Caco-2 (cell line): ENCODE results near the gene ZPR1. TPM values are rescaled to one million over a fixed set of nuclear protein-coding genes. Genes with fewer than 3 reads are reported as not detected.

Experiments
- BruUV-seq: library from RNA; stranded (reverse); fragments of 400-500 nt; replicated peaks from 2 replicates; lab custom pipeline; 2021; lab: Mats Ljungman, UMichigan
- CTCF ChIA-PET: fragments of 300-600 bp; sonication (Branson Sonifier 250); formaldehyde crosslinking; loops from one replicate; lab custom pipeline; 2022; ENCODE audit warnings: antibody characterized with exemption; lab: Charles Lee
- POLR2A ChIA-PET: fragments of 300-600 bp; sonication (Branson Sonifier 250); formaldehyde crosslinking; loops from one replicate; lab custom pipeline; 2022; ENCODE audit warnings: antibody characterized with exemption; lab: Charles Lee
- DNase-seq, 2 experiments: peaks; one replicate each; pipeline versions ENCODE4 v3.0.0 to v3.0.0-alpha.2; 2020 to 2022
- H3K27me3 ChIP-seq: replicated peaks from 2 replicates; pipeline ENCODE4 v1.6.0; 2011; ENCODE audit warnings: low read length; ENCODE audit not compliant: control insufficient read depth, insufficient read depth
- H3K36me3 ChIP-seq: 2 replicates; pipeline ENCODE4 v1.5.1; 2011; ENCODE audit warnings: low read length; ENCODE audit not compliant: control insufficient read depth, insufficient read depth
- H3K4me1 ChIP-seq: fragments of 250-450 bp; sonication (Bioruptor Pico); 2 replicates; pipeline ENCODE4 v1.5.1; 2020; ENCODE audit warnings: mild to moderate bottlenecking
- H3K4me3 ChIP-seq: 2 replicates; pipeline ENCODE4 v1.5.1; 2011; ENCODE audit warnings: low read depth, mild to moderate bottlenecking, control low read depth, low read length
- H3K9me3 ChIP-seq: fragments of 250-450 bp; sonication (Bioruptor Pico); 2 replicates; pipeline ENCODE4 v1.5.1; 2020; ENCODE audit warnings: mild to moderate bottlenecking, moderate library complexity
- H3K27ac Mint-ChIP-seq: one replicate; pipeline ENCODE4 v1.8.0; 2022; ENCODE audit warnings: mixed read lengths; ENCODE audit not compliant: unreplicated experiment
- H3K27me3 Mint-ChIP-seq: one replicate; pipeline ENCODE4 v1.8.0; 2022; ENCODE audit warnings: mixed read lengths; ENCODE audit not compliant: insufficient read depth, unreplicated experiment
- H3K36me3 Mint-ChIP-seq: one replicate; pipeline ENCODE4 v1.8.0; 2022; ENCODE audit warnings: mild to moderate bottlenecking, mixed read lengths; ENCODE audit not compliant: insufficient read depth, unreplicated experiment
- H3K4me1 Mint-ChIP-seq: one replicate; pipeline ENCODE4 v1.8.0; 2022; ENCODE audit warnings: low read depth, mixed read lengths; ENCODE audit not compliant: unreplicated experiment
- H3K4me3 Mint-ChIP-seq: one replicate; pipeline ENCODE4 v1.8.0; 2022; ENCODE audit warnings: mild to moderate bottlenecking, moderate library complexity, mixed read lengths; ENCODE audit not compliant: unreplicated experiment
- H3K9me3 Mint-ChIP-seq: one replicate; pipeline ENCODE4 v1.8.0; 2022; ENCODE audit warnings: mixed read lengths; ENCODE audit not compliant: unreplicated experiment
- intact Hi-C: fragments of 100-400 bp; cut with micrococcal nuclease; formaldehyde crosslinking; loops from one replicate; pipeline ENCODE4 v1.10.0; 2022; ENCODE audit not compliant: unreplicated experiment
- total RNA-seq: library from RNA; stranded (reverse); gene quantifications from 2 replicates; pipeline ENCODE4 v1.2.3, GENCODE V29; 2022
- TF ChIP-seq, protein P1 (sequence below), 2 experiments: fragments of 200-600 bp in 1 of 2; IDR thresholded peaks; 1 replicate in 1 of 2; 2 replicates in 1 of 2; pipeline versions ENCODE4 v1.5.1 to v1.8.0; 2011 to 2022; ENCODE audit warnings: antibody characterized with exemption in 1 of 2, control low read depth in 1 of 2, inconsistent platforms in 1 of 2, low read depth in 1 of 2, low read length in 1 of 2, mild to moderate bottlenecking in 1 of 2, moderate library complexity in 1 of 2; ENCODE audit not compliant: insufficient read depth in 1 of 2, severe bottlenecking in 1 of 2, unreplicated experiment in 1 of 2

The ZPR1 gene
- total RNA-seq, 1 experiment from 2014 or later = 194 TPM

DNA sequence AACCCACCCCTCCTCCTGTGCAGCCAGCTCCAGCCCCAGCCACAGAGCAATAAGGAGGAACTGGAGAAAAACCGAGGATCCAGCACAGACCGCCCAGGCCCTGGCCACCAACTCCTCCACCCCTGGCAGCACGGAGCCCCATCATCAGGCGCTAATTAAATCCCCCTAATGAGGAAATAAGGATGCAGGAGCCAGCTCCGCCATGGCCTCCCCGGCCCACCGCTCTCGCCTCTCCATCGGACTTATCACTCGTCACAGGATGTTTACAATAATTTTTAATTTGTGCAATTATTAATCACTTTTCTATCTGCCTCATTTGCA is 57.6 kb downstream of the ZPR1 start:
- no peak overlapping the region for H3K4me3 ChIP-seq
- no peaks in the 10 kb centered on the region for H3K9me3 ChIP-seq
- no peak overlapping the region for H3K4me3 Mint-ChIP-seq
- peaks cover 9% of the 10 kb centered on the region for H3K4me1 ChIP-seq
- DNase-seq = peak in 1 of 2 experiments; percentile 31
- ChIA-PET CTCF (interaction anchor here (1.1 kb wide), 1 partner anchor 370 kb away, joined by 3 read pairs; no protein-coding TSS in a partner anchor), POLR2A (no interaction called here)
- H3K27me3 ChIP-seq = no peaks in the 10 kb centered on the region
- H3K4me1 Mint-ChIP-seq = peaks cover 15% of the 10 kb centered on the region
- H3K27ac Mint-ChIP-seq = no peak overlapping the region
- TF ChIP-seq, protein P1, sequence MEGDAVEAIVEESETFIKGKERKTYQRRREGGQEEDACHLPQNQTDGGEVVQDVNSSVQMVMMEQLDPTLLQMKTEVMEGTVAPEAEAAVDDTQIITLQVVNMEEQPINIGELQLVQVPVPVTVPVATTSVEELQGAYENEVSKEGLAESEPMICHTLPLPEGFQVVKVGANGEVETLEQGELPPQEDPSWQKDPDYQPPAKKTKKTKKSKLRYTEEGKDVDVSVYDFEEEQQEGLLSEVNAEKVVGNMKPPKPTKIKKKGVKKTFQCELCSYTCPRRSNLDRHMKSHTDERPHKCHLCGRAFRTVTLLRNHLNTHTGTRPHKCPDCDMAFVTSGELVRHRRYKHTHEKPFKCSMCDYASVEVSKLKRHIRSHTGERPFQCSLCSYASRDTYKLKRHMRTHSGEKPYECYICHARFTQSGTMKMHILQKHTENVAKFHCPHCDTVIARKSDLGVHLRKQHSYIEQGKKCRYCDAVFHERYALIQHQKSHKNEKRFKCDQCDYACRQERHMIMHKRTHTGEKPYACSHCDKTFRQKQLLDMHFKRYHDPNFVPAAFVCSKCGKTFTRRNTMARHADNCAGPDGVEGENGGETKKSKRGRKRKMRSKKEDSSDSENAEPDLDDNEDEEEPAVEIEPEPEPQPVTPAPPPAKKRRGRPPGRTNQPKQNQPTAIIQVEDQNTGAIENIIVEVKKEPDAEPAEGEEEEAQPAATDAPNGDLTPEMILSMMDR (IDR thresholded peaks at IDR 0.05; ENCODE audit: insufficient read depth in 1 of 2, low read depth in 1 of 2, low read length in 1 of 2, severe bottlenecking in 1 of 2, unreplicated experiment in 1 of 2) = no peak
- H3K27me3 Mint-ChIP-seq = peaks cover 9% of the 10 kb centered on the region
- no peaks in the 10 kb centered on the region for H3K36me3 Mint-ChIP-seq
- H3K36me3 ChIP-seq = no peaks in the 10 kb centered on the region
- H3K9me3 Mint-ChIP-seq = no peaks in the 10 kb centered on the region
- BruUV-seq = no TSS peak
- intact Hi-C loops = loop anchor here (5.0 kb wide), 1 partner anchor 107 kb away; the partner anchor contains the start of gene APOA1

DNA sequence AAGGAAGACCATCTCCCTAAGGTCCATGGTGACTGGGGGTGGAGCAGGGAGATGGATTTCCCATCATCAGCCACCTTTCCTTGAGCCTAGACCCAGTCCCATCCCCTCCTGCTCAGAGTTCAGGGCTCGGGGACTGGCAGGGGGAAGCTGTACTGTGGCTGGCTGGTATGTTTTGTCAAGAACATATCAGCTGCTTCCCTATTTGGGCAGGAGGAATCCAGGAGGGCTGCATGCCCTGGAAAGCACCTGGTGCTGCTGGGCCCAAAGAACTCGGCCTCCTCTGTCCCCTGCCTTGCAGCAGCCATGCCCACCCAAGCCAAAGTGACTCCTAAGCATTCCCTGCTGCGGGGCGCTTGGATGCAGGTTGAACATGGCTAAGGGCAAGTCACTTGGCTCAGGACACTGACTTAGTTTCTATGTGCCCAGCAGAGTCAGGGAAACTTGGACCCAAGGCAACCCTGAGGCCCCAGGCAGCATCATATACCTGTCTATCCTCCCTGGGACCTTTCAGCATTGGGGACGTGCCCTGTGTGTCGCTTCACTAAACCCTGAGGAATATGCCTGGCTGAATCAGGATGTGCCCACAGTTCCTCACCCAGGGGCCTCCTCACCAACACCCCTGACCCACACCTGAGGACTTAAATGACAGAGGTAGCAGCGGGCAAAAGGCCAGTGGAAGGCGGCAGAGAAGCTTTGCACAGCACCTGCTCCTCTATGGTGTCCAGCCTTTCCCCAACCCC is 58.2 kb downstream of the ZPR1 start:
- Mint-ChIP-seq H3K4me1 (peaks cover 15% of the 10 kb centered on the region), H3K27me3 (peaks cover 9% of the 10 kb centered on the region)

DNA sequence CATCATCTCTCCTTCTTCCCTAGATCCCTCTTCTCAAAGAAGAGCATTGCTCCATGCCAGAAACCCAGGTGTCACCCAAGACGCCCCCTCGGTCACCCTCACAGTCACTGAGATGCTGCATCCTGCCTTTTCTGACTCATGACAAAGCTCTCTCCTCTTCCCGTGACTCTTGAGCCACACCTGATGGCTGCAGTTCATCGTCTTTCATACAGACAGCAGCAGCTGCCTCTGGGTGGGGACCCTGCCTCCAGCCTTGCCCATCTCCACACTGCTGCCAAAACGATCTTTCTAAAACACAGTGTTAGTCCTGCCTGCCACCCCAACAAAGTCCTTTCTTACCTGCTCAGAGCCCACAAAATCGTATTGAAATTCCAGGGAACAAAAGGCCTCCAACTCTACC is 59.8 kb downstream of the ZPR1 start:
- CTCF ChIA-PET = no interaction called here

More for the DNA sequence above, 58.2 kb downstream of the ZPR1 start:
- no TSS peak for BruUV-seq
- Mint-ChIP-seq H3K36me3 (no peaks in the 10 kb centered on the region), H3K9me3 (no peaks in the 10 kb centered on the region), H3K4me3 (no peak overlapping the region), H3K27ac (no peak overlapping the region)
- Histone ChIP-seq H3K4me3 (no peak overlapping the region), H3K9me3 (no peaks in the 10 kb centered on the region), H3K27me3 (no peaks in the 10 kb centered on the region), H3K4me1 (peaks cover 9% of the 10 kb centered on the region), H3K36me3 (no peaks in the 10 kb centered on the region)
- POLR2A ChIA-PET = no interaction called here
- CTCF ChIA-PET = interaction anchor here (0.6 to 1.5 kb wide), 3 partner anchors 13 to 370 kb away, joined by 3 to 4 read pairs (median 3); no protein-coding TSS in a partner anchor
- intact Hi-C loops = loop anchor here (5.0 kb wide), 1 partner anchor 108 kb away; the partner anchor contains the start of gene APOA1
- TF ChIP-seq, protein P1 (IDR thresholded peaks at IDR 0.05; ENCODE audit: insufficient read depth in 1 of 2, low read depth in 1 of 2, low read length in 1 of 2, severe bottlenecking in 1 of 2, unreplicated experiment in 1 of 2) = no peak
- DNase-seq = peak in 1 of 2 experiments; percentile 30

More for the DNA sequence above, 59.8 kb downstream of the ZPR1 start:
- Histone ChIP-seq H3K9me3 (no peaks in the 10 kb centered on the region), H3K4me1 (no peaks in the 10 kb centered on the region), H3K36me3 (no peaks in the 10 kb centered on the region), H3K4me3 (no peak overlapping the region), H3K27me3 (no peaks in the 10 kb centered on the region)
- POLR2A ChIA-PET = no interaction called here
- no peak for DNase-seq
- no peak overlapping the region for H3K27ac Mint-ChIP-seq
- peaks cover 9% of the 10 kb centered on the region for H3K4me1 Mint-ChIP-seq
- no peaks in the 10 kb centered on the region for H3K9me3 Mint-ChIP-seq
- BruUV-seq = no TSS peak
- TF ChIP-seq, protein P1 (IDR thresholded peaks at IDR 0.05; ENCODE audit: insufficient read depth in 1 of 2, low read depth in 1 of 2, low read length in 1 of 2, severe bottlenecking in 1 of 2, unreplicated experiment in 1 of 2) = no peak
- intact Hi-C loops = no loop called here
- no peak overlapping the region for H3K4me3 Mint-ChIP-seq
- peaks cover 9% of the 10 kb centered on the region for H3K27me3 Mint-ChIP-seq
- no peaks in the 10 kb centered on the region for H3K36me3 Mint-ChIP-seq
